T-helper 1 cell treated with Interleukin-12 subunit alpha and Interleukin-12 subunit beta and Interleukin-4 antibody, amounts not matched to agents 30 ng/mL and 1 ng/mL, for 36 hours (primary cell): ENCODE data around the gene SCAMP5. TPM values are rescaled to one million over a fixed set of nuclear protein-coding genes. Genes with fewer than 3 reads are reported as not detected.

Experiments
- intact Hi-C: fragments of 100-400 bp; cut with micrococcal nuclease; formaldehyde crosslinking; loops from one replicate; pipeline ENCODE4 v1.15.1; 2024
- total RNA-seq: library from RNA; stranded (reverse); gene quantifications from 2 replicates; pipeline ENCODE4 v1.2.3, GENCODE V29; 2022

Gene SCAMP5
- total RNA-seq, 1 donor from 2014 or later: 1.4 TPM

GRCh38 chr15:75065851-75066509 lies 70.6 kb downstream of the SCAMP5 start:
- intact Hi-C loops: loop anchor here (2.0 to 5.0 kb wide), 2 partner anchors 133 to 386 kb away; partner anchors contain the start of gene SIN3A

DNA sequence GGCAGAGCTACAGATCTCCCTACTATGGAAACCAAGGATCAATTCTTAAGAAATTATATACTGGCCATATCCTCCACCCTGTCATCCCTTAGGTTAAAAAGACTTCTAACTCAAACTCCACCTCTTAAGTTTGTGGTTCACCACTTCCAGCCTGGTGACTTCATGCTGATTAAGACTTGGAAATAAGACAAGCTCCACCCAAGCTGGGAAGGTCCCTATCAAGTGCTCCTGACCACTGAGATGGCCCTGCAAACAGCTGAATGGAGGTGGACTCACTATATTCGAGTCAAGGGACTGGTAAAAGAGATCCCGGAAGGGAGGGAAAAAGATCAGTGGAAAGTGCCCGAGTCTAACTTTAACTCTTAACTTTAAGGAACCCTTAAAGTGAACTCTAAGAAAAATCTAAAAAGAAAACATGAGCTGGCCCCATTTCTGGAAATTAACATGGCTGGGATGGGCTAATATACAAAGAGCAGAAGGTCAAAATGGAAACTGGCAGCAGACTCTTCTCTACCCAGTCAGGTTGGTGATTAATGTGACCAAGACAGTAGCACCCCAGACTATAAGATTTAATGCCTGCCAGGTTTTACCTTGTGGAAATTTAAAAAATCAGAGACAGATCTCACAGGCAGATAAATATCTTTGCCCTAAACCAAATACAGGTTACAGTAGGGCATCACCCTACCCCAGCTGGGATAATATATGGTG lies 71.9 kb downstream of the SCAMP5 start:
- intact Hi-C loops: loop anchor here (1.0 to 5.0 kb wide), 7 partner anchors 10 to 385 kb away; partner anchors contain the start of gene SIN3A

- intact Hi-C loops: loop anchor here (5.0 kb wide), 1 partner anchor 384 kb away; the partner anchor contains the start of gene SIN3A
Observed at GRCh38 chr15:75068748-75069147, 73.4 kb downstream of the SCAMP5 start.

DNA sequence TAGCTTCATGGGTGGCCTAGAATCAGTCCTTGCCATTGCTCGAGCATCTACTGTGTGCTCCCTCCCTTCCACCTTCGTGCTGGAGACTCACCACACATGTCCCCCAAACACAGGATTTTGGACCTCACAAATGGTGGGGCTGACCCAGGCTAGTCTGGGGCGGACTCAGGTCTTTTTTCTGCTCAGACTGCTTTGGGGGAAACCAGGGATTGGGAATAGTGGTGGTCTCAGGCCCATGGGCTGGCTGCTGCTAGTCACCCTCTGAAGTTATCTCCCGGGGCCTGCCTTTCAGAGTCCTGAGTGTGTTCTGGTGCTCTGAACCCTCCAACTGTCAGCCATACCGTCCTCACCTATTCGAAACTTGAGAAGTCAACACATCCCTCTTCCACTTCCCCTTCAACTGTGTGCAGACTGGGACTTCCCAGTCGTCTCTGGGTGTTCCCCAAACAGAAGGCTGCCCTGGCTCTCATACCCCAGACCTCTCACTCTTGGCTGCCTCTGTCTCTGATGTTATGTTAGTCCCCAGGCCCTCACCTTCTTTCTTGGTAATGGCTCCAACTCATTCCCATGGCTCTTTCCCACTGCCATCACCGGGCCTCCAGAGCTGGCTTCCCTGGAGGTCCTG lies 74.0 kb downstream of the SCAMP5 start:
- intact Hi-C loops: loop anchor here (5.0 kb wide), 1 partner anchor 383 kb away; the partner anchor contains the start of gene SIN3A

DNA sequence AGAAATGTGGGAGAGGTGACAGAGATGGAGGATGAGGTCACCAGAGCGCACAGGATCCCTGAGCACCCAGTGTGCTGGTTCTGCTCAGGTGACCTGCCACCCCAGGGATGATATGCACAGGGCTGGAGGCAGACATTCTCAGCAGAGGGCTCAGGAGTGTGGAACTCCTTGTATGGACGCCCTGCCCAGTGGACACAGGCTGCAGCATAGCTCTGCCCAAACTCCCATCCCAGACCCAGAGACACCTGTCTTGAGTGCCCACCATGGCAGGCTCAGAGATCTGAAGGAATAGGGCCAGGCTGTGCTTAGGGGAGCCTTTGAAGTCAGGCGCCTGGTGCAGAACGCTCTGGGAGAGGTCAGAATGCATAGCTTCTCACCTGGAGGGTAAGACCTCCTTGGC lies 75.3 kb downstream of the SCAMP5 start:
- intact Hi-C loops: no loop called here

Other genes with a start within 250 kb of the SCAMP5 start
- gene CYP1A2, start 246.7 kb upstream of the SCAMP5 start, total RNA-seq: not detected in 2 replicates
- gene CSK, start 213.5 kb upstream of the SCAMP5 start, total RNA-seq: 461 and 477 TPM in 2 replicates
- 3.7 and 3.8 TPM in 2 replicates for gene LMAN1L, start 182.7 kb upstream of the SCAMP5 start, total RNA-seq
- 0.91 and 1.4 TPM in 2 replicates for gene CPLX3, start 168.9 kb upstream of the SCAMP5 start, total RNA-seq
- 57.9 and 58.0 TPM in 2 replicates for gene ULK3, start 152.4 kb upstream of the SCAMP5 start, total RNA-seq
- gene SCAMP2, start 122.2 kb upstream of the SCAMP5 start, total RNA-seq: 155 and 156 TPM in 2 replicates
- gene MPI, start 105.5 kb upstream of the SCAMP5 start, total RNA-seq: 68.1 and 69.2 TPM in 2 replicates
- 92.8 and 111 TPM in 2 replicates for gene FAM219B, start 88.7 kb upstream of the SCAMP5 start, total RNA-seq
- gene COX5A, start 57.5 kb upstream of the SCAMP5 start, total RNA-seq: 205 and 208 TPM in 2 replicates
- 5.4 and 6.0 TPM in 2 replicates for gene RPP25, start 38.8 kb upstream of the SCAMP5 start, total RNA-seq
- gene PPCDC, start 28.0 kb downstream of the SCAMP5 start, total RNA-seq: 39.6 and 41.3 TPM in 2 replicates
- gene C15orf39, start 206.3 kb downstream of the SCAMP5 start, total RNA-seq: 117 and 122 TPM in 2 replicates